Peyer's patch (tissue), 4 donors: ENCODE results near the gene TMEFF2. TPM values are rescaled to one million over a fixed set of nuclear protein-coding genes. Genes with fewer than 3 reads are reported as not detected.

Experiments
- DNase-seq, 3 donors: peaks; one replicate each; pipeline ENCODE4 v3.0.0-alpha.2; 2017 to 2019
- H3K27ac ChIP-seq, 4 donors: fragments of 200-600 bp; sonication (generic); one replicate each; pipeline ENCODE4 v1.5.1; 2016 to 2019
- H3K27me3 ChIP-seq, 2 donors: fragments of 200-600 bp; sonication (generic); one replicate each; pipeline ENCODE4 v1.5.1; 2019
- H3K36me3 ChIP-seq, 3 donors: fragments of 200-600 bp; sonication (generic); one replicate each; pipeline ENCODE4 v1.5.1; 2016 to 2019
- H3K4me1 ChIP-seq, 4 donors: fragments of 200-600 bp; sonication (generic); one replicate each; pipeline ENCODE4 v1.5.1; 2016 to 2019
- H3K4me3 ChIP-seq, 4 donors: fragments of 200-600 bp; sonication (generic); 1 replicate in 3 of 4; 2 replicates in 1 of 4; pipeline ENCODE4 v1.5.1; 2016 to 2019; ENCODE audit warnings: mild to moderate bottlenecking in 1 of 4
- H3K9me3 ChIP-seq, 4 donors: fragments of 200-600 bp; sonication (generic); one replicate each; pipeline ENCODE4 v1.5.1; 2016 to 2019; ENCODE audit warnings: mild to moderate bottlenecking in 1 of 4
- CTCF ChIP-seq, 6 experiments: fragments of 450-650 bp in 4 of 6; fragments of 200-600 bp in 2 of 6; sonication (generic) in 1 of 6; IDR thresholded peaks; one replicate each; pipeline ENCODE4 v1.5.1; 2017 to 2019; ENCODE audit warnings: antibody characterized with exemption in 6 of 6, mild to moderate bottlenecking in 3 of 6, moderate library complexity in 1 of 6
- POLR2A ChIP-seq, 2 donors: fragments of 450-650 bp; IDR thresholded peaks; one replicate each; pipeline ENCODE4 v1.5.1; 2017; ENCODE audit warnings: antibody characterized with exemption in 2 of 2, mild to moderate bottlenecking in 2 of 2, moderate library complexity in 2 of 2
- total RNA-seq, 4 donors: library from RNA; depleted of rRNA; stranded (reverse); fragments of >200 nt; gene quantifications; one replicate each; pipeline ENCODE4 v1.1.0, GENCODE V29; 2016

The TMEFF2 gene
- total RNA-seq, 4 donors from 2014 or later: 0.35 to 1.6 (median 0.68) TPM

- no peaks in the 10 kb centered on the region for H3K36me3 ChIP-seq
- no peaks in the 10 kb centered on the region for H3K4me1 ChIP-seq
- no peak overlapping the region for H3K27ac ChIP-seq
- no peak for DNase-seq
- no peak for TF ChIP-seq POLR2A (IDR thresholded peaks at IDR 0.05)
- no peak for TF ChIP-seq CTCF (IDR thresholded peaks at IDR 0.05)
- no peaks in the 10 kb centered on the region for H3K9me3 ChIP-seq
- no peaks in the 10 kb centered on the region for H3K27me3 ChIP-seq
- no peak overlapping the region for H3K4me3 ChIP-seq
Observed at GRCh38 chr2:192126426-192126825, 68.3 kb downstream of the TMEFF2 start.

GRCh38 chr2:192124571-192124970, 70.2 kb downstream of the TMEFF2 start:
- Histone ChIP-seq H3K4me3 (no peak overlapping the region), H3K36me3 (no peaks in the 10 kb centered on the region), H3K9me3 (no peaks in the 10 kb centered on the region), H3K27ac (no peak overlapping the region), H3K4me1 (no peaks in the 10 kb centered on the region), H3K27me3 (no peaks in the 10 kb centered on the region)
- TF ChIP-seq POLR2A (IDR thresholded peaks at IDR 0.05): no peak
- no peak for TF ChIP-seq CTCF (IDR thresholded peaks at IDR 0.05)
- no peak for DNase-seq

GRCh38 chr2:192123847-192124246, 70.9 kb downstream of the TMEFF2 start:
- Histone ChIP-seq H3K36me3 (no peaks in the 10 kb centered on the region), H3K27me3 (no peaks in the 10 kb centered on the region), H3K4me3 (no peak overlapping the region), H3K27ac (no peak overlapping the region), H3K9me3 (no peaks in the 10 kb centered on the region), H3K4me1 (no peaks in the 10 kb centered on the region)
- no peak for TF ChIP-seq POLR2A (IDR thresholded peaks at IDR 0.05)
- DNase-seq: no peak

GRCh38 chr2:192122946-192123345, 71.8 kb downstream of the TMEFF2 start:
- no peak overlapping the region for H3K4me3 ChIP-seq
- H3K36me3 ChIP-seq: no peaks in the 10 kb centered on the region
- no peaks in the 10 kb centered on the region for H3K4me1 ChIP-seq
- TF ChIP-seq CTCF (IDR thresholded peaks at IDR 0.05) (no peak), POLR2A (IDR thresholded peaks at IDR 0.05) (no peak)
- no peak for DNase-seq
- H3K27me3 ChIP-seq: no peaks in the 10 kb centered on the region
- no peak overlapping the region for H3K27ac ChIP-seq
- H3K9me3 ChIP-seq: no peaks in the 10 kb centered on the region

GRCh38 chr2:192122141-192122540, 72.6 kb downstream of the TMEFF2 start:
- TF ChIP-seq CTCF (IDR thresholded peaks at IDR 0.05): no peak
- no peak for TF ChIP-seq POLR2A (IDR thresholded peaks at IDR 0.05)
- no peak for DNase-seq
- Histone ChIP-seq H3K4me3 (no peak overlapping the region), H3K27me3 (no peaks in the 10 kb centered on the region), H3K27ac (no peak overlapping the region), H3K4me1 (no peaks in the 10 kb centered on the region), H3K9me3 (no peaks in the 10 kb centered on the region), H3K36me3 (no peaks in the 10 kb centered on the region)

- Histone ChIP-seq H3K4me1 (no peaks in the 10 kb centered on the region), H3K36me3 (no peaks in the 10 kb centered on the region), H3K4me3 (no peak overlapping the region), H3K27me3 (no peaks in the 10 kb centered on the region), H3K9me3 (no peaks in the 10 kb centered on the region), H3K27ac (no peak overlapping the region)
- TF ChIP-seq CTCF (IDR thresholded peaks at IDR 0.05) (no peak), POLR2A (IDR thresholded peaks at IDR 0.05) (no peak)
- no peak for DNase-seq
Observed at GRCh38 chr2:192119536-192119935, 75.2 kb downstream of the TMEFF2 start.
